CD14-positive monocyte (primary cell): ENCODE data around the gene PRICKLE1. TPM values are rescaled to one million over a fixed set of nuclear protein-coding genes. Genes with fewer than 3 reads are reported as not detected.

Source experiments
- DNase-seq, 3 donors: peaks; one replicate each; pipeline ENCODE4 v3.0.0-alpha.2; 2011 to 2022
- H2AFZ ChIP-seq: 2 replicates; pipeline ENCODE4 v1.6.0; 2012; ENCODE audit warnings: mild to moderate bottlenecking, low read depth, low read length, inconsistent platforms; ENCODE audit not compliant: insufficient read depth, poor library complexity, severe bottlenecking
- H3K27ac ChIP-seq, 2 donors: 1 replicate in 1 of 2; 2 replicates in 1 of 2; pipeline ENCODE4 v1.5.1; 2012 to 2013; ENCODE audit warnings: low read length in 2 of 2, control low read depth in 1 of 2, inconsistent platforms in 1 of 2, low read depth in 1 of 2, mild to moderate bottlenecking in 1 of 2
- H3K27me3 ChIP-seq, 2 donors: one replicate each; pipeline versions ENCODE4 v1.6.0 to v1.6.1; 2011 to 2013; ENCODE audit warnings: low read length in 2 of 2; ENCODE audit not compliant: control insufficient read depth in 2 of 2, insufficient read depth in 2 of 2
- H3K36me3 ChIP-seq, 2 donors: replicated peaks in 1 of 2; 1 replicate in 1 of 2; 2 replicates in 1 of 2; pipeline versions ENCODE4 v1.5.1 to v1.6.1; 2012 to 2013; ENCODE audit warnings: low read length in 2 of 2, control low read depth in 1 of 2, inconsistent platforms in 1 of 2, mild to moderate bottlenecking in 1 of 2; ENCODE audit not compliant: insufficient read depth in 2 of 2, control insufficient read depth in 1 of 2
- H3K4me1 ChIP-seq, 2 donors: 1 replicate in 1 of 2; 2 replicates in 1 of 2; pipeline versions ENCODE4 v1.5.1 to v1.6.1; 2012 to 2013; ENCODE audit warnings: low read length in 2 of 2, control low read depth in 1 of 2, inconsistent platforms in 1 of 2, mild to moderate bottlenecking in 1 of 2, moderate library complexity in 1 of 2; ENCODE audit not compliant: insufficient read depth in 2 of 2, control insufficient read depth in 1 of 2
- H3K4me2 ChIP-seq: replicated peaks from 2 replicates; pipeline ENCODE3; 2012; ENCODE audit warnings: low read length, moderate library complexity, mild to moderate bottlenecking; ENCODE audit not compliant: poor library complexity, severe bottlenecking; ENCODE audit errors: extremely low read depth
- H3K4me3 ChIP-seq, 3 experiments: fragments of 200-600 bp in 1 of 3; sonication (generic) in 1 of 3; replicated peaks in 1 of 3; 1 replicate in 2 of 3; 2 replicates in 1 of 3; pipeline ENCODE4 v1.5.1; 2011 to 2013; ENCODE audit warnings: low read length in 3 of 3, mild to moderate bottlenecking in 3 of 3, control low read depth in 2 of 3, low read depth in 2 of 3, inconsistent platforms in 1 of 3, moderate library complexity in 1 of 3
- H3K79me2 ChIP-seq: 2 replicates; pipeline ENCODE4 v1.6.0; 2012; ENCODE audit warnings: mild to moderate bottlenecking, control low read depth, inconsistent platforms, low read length, moderate library complexity; ENCODE audit not compliant: insufficient read depth
- H3K9ac ChIP-seq: 2 replicates; pipeline ENCODE4 v1.6.0; 2017; ENCODE audit warnings: low read length, mild to moderate bottlenecking; ENCODE audit not compliant: insufficient read depth, poor library complexity, severe bottlenecking
- H3K9me3 ChIP-seq, 2 donors: replicated peaks in 1 of 2; 1 replicate in 1 of 2; 2 replicates in 1 of 2; pipeline versions ENCODE4 v1.5.1 to v1.6.1; 2012 to 2013; ENCODE audit warnings: low read length in 2 of 2, control low read depth in 1 of 2; ENCODE audit not compliant: control insufficient read depth in 1 of 2, insufficient read depth in 1 of 2
- H4K20me1 ChIP-seq: 2 replicates; pipeline ENCODE4 v1.6.0; 2012; ENCODE audit warnings: mild to moderate bottlenecking, low read length, control low read depth, moderate library complexity; ENCODE audit not compliant: insufficient read depth
- H3K27ac Mint-ChIP-seq, 7 donors: one replicate each; pipeline ENCODE4 v1.8.0; 2020; ENCODE audit warnings: mild to moderate bottlenecking in 7 of 7, mixed read lengths in 7 of 7, moderate library complexity in 6 of 7, inconsistent platforms in 2 of 7
- H3K27me3 Mint-ChIP-seq, 3 donors: one replicate each; pipeline ENCODE4 v1.8.0; 2021 to 2022; ENCODE audit warnings: low read depth in 3 of 3, mild to moderate bottlenecking in 3 of 3, mixed read lengths in 3 of 3, moderate library complexity in 3 of 3, inconsistent platforms in 1 of 3
- H3K36me3 Mint-ChIP-seq, 2 donors: one replicate each; pipeline ENCODE4 v1.8.0; 2020; ENCODE audit warnings: mixed read lengths in 2 of 2, inconsistent platforms in 1 of 2, mild to moderate bottlenecking in 1 of 2
- H3K4me1 Mint-ChIP-seq: one replicate; pipeline ENCODE4 v1.8.0; 2020; ENCODE audit warnings: mild to moderate bottlenecking, mixed read lengths
- H3K4me3 Mint-ChIP-seq, 2 donors: one replicate each; pipeline ENCODE4 v1.8.0; 2020; ENCODE audit warnings: mild to moderate bottlenecking in 2 of 2, mixed read lengths in 2 of 2, moderate library complexity in 1 of 2
- H3K9me3 Mint-ChIP-seq, 7 donors: one replicate each; pipeline ENCODE4 v1.8.0; 2020 to 2022; ENCODE audit warnings: mixed read lengths in 7 of 7, mild to moderate bottlenecking in 6 of 7, moderate library complexity in 6 of 7, inconsistent platforms in 2 of 7
- WGBS: methylation state at CpG from one replicate; pipeline ENCODE4 v1.1.5; 2013; ENCODE audit warnings: missing lambda C conversion rate; ENCODE audit not compliant: insufficient coverage; 5-methylcytosine and 5-hydroxymethylcytosine counted together
- intact Hi-C, 2 donors: fragments of 100-400 bp; cut with micrococcal nuclease; formaldehyde crosslinking; loops; one replicate each; pipeline versions ENCODE4 v1.15.0 to v1.15.1; 2023
- polyA plus RNA-seq, 3 donors: library from polyadenylated mRNA; depleted of rRNA in 1 of 3; unstranded in 2 of 3; stranded (reverse) in 1 of 3; fragments of 300-500 nt in 2 of 3; fragments of >200 nt in 1 of 3; fragmentation: Illumina TruSeq in 2 of 3; gene quantifications; 1 replicate in 2 of 3; 2 replicates in 1 of 3; pipeline ENCODE4 v1.2.3, GENCODE V29; 2012 to 2021
- TF ChIP-seq, protein P1 (sequence below): fragments of 200-600 bp; IDR thresholded peaks from one replicate; pipeline ENCODE4 v1.8.0; 2022; ENCODE audit warnings: antibody characterized with exemption, mild to moderate bottlenecking

Gene PRICKLE1
- polyA plus RNA-seq, 3 donors, result 1.3 to 5.1 (median 2.6) TPM

DNA sequence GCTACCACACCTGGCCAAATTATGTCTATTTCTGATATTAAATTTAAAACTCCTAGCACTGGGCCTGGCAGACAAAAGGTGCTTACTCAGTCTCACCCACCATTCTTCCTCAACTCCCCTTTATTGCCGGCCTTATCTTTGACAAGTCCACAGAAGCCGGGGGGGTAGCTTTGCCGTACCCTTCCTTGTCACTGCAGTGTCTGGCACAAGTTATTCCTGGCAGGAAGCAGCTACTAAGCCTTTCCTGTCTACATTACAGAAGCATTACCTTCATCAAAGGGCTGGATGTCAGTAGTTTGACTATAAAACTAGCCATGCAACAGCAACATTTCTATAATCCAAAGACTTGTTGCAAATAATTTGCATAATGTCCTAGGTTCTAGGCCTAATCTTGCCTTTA is 127.1 kb downstream of the PRICKLE1 start:
- H3K4me1 Mint-ChIP-seq, result no peaks in the 10 kb centered on the region
- Histone ChIP-seq H3K4me1 (no peaks in the 10 kb centered on the region), H3K36me3 (peaks cover 9 to 26% of the 10 kb centered on the region in 2 donors), H4K20me1 (no peaks in the 10 kb centered on the region), H3K27me3 (no peaks in the 10 kb centered on the region), H3K27ac (no peak overlapping the region), H2AFZ (no peak overlapping the region), H3K9me3 (no peaks in the 10 kb centered on the region), H3K79me2 (no peaks in the 10 kb centered on the region), H3K9ac (no peak overlapping the region), H3K4me2 (no peak overlapping the region), H3K4me3 (no peak overlapping the region)
- TF ChIP-seq, protein P1, sequence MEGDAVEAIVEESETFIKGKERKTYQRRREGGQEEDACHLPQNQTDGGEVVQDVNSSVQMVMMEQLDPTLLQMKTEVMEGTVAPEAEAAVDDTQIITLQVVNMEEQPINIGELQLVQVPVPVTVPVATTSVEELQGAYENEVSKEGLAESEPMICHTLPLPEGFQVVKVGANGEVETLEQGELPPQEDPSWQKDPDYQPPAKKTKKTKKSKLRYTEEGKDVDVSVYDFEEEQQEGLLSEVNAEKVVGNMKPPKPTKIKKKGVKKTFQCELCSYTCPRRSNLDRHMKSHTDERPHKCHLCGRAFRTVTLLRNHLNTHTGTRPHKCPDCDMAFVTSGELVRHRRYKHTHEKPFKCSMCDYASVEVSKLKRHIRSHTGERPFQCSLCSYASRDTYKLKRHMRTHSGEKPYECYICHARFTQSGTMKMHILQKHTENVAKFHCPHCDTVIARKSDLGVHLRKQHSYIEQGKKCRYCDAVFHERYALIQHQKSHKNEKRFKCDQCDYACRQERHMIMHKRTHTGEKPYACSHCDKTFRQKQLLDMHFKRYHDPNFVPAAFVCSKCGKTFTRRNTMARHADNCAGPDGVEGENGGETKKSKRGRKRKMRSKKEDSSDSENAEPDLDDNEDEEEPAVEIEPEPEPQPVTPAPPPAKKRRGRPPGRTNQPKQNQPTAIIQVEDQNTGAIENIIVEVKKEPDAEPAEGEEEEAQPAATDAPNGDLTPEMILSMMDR, result no peak
- peaks cover 24 to 37% of the 10 kb centered on the region in 2 donors for H3K36me3 Mint-ChIP-seq
- H3K4me3 Mint-ChIP-seq, result no peak overlapping the region
- no peak overlapping the region for H3K27ac Mint-ChIP-seq
- H3K27me3 Mint-ChIP-seq, result no peaks in the 10 kb centered on the region
- DNase-seq, result no peak
- WGBS, result 29% methylated on average over 3 of the region's 3 CpGs
- H3K9me3 Mint-ChIP-seq, result peaks cover 0 to 2% (median 0%) of the 10 kb centered on the region in 7 donors
- intact Hi-C loops, result no loop called here

DNA sequence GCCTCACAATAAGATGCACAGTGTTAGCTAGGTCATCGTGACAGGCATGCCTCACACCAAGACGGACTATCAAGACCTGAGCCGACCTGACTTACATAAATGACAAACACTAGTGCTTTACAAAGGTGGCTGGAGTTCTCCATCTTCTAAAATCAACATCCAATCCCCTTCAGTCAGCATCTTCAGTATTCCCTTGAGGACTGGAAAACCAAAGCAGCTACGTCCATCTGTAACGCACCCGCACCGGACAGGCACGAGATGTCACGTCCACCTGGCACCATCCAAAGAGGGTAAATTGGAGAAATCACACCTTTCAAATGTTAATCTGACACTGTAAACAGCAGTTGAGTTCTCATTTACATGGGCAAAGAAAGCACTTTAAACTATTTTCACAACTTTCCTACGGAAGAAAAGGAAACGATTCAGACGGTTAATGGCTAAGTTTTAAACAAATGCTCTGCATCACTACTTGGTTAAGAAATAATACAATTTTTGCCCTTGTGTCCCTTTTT is 130.2 kb downstream of the PRICKLE1 start:
- Mint-ChIP-seq H3K27me3 (peaks cover 0 to 2% (median 0%) of the 10 kb centered on the region in 3 donors), H3K4me1 (no peaks in the 10 kb centered on the region), H3K36me3 (peaks cover 12 to 26% of the 10 kb centered on the region in 2 donors), H3K27ac (no peak overlapping the region), H3K4me3 (no peak overlapping the region), H3K9me3 (peaks cover 0 to 4% (median 0%) of the 10 kb centered on the region in 7 donors)
- Histone ChIP-seq H2AFZ (no peak overlapping the region), H3K4me3 (no peak overlapping the region), H3K4me2 (no peak overlapping the region), H4K20me1 (no peaks in the 10 kb centered on the region), H3K36me3 (peaks cover 4 to 10% of the 10 kb centered on the region in 2 donors), H3K9ac (no peak overlapping the region), H3K79me2 (no peaks in the 10 kb centered on the region), H3K4me1 (no peaks in the 10 kb centered on the region), H3K9me3 (no peaks in the 10 kb centered on the region), H3K27me3 (no peaks in the 10 kb centered on the region), H3K27ac (no peak overlapping the region)
- WGBS, result 99% methylated on average over 9 of the region's 12 CpGs
- TF ChIP-seq, protein P1, result no peak
- intact Hi-C loops, result no loop called here
- no peak for DNase-seq
